Measurements from ENCODE around the gene PCSK7. TPM values are rescaled to one million over a fixed set of nuclear protein-coding genes. Genes with fewer than 3 reads are reported as not detected.
"Not testable (repeated sequence)": the region's sequence is repeated elsewhere in the genome, so short reads cannot be mapped to it uniquely, and the experiment has no call there.

PCSK7 gene
- total RNA-seq, 1 experiment from 2014 or later, result 12.6 TPM

- Histone ChIP-seq H3K9me3 (replicated peaks) (no peaks in the 10 kb centered on the region), H3K4me1 (no peaks in the 10 kb centered on the region), H3K4me3 (no peak overlapping the region), H3K27ac (no peak overlapping the region), H3K36me3 (no peaks in the 10 kb centered on the region), H3K27me3 (no peaks in the 10 kb centered on the region)
- no peak for DNase-seq
These were observed 42.5 kb downstream of the PCSK7 start for GRCh38 chr11:117189191-117189940.

GRCh38 chr11:117188620-117189081, 43.2 kb downstream of the PCSK7 start:
- H3K4me3 ChIP-seq, result no peak overlapping the region
- H3K36me3 ChIP-seq, result no peaks in the 10 kb centered on the region
- no peak for DNase-seq
- H3K4me1 ChIP-seq, result no peaks in the 10 kb centered on the region
- H3K9me3 ChIP-seq (replicated peaks), result no peaks in the 10 kb centered on the region
- no peaks in the 10 kb centered on the region for H3K27me3 ChIP-seq
- no peak overlapping the region for H3K27ac ChIP-seq

GRCh38 chr11:117187799-117188481, 43.9 kb downstream of the PCSK7 start:
- Histone ChIP-seq H3K36me3 (no peaks in the 10 kb centered on the region), H3K27ac (no peak overlapping the region), H3K4me3 (no peak overlapping the region), H3K9me3 (replicated peaks) (no peaks in the 10 kb centered on the region), H3K27me3 (no peaks in the 10 kb centered on the region), H3K4me1 (no peaks in the 10 kb centered on the region)
- DNase-seq, result no peak

- H3K27ac ChIP-seq, result no peak overlapping the region
- H3K9me3 ChIP-seq (replicated peaks), result no peaks in the 10 kb centered on the region
- no peaks in the 10 kb centered on the region for H3K27me3 ChIP-seq
- no peaks in the 10 kb centered on the region for H3K36me3 ChIP-seq
- DNase-seq, result no peak
- H3K4me3 ChIP-seq, result no peak overlapping the region
- H3K4me1 ChIP-seq, result no peaks in the 10 kb centered on the region
These were observed 44.5 kb downstream of the PCSK7 start for GRCh38 chr11:117187428-117187798.

- H3K4me1 ChIP-seq, result no peaks in the 10 kb centered on the region
- DNase-seq, result no peak
- no peaks in the 10 kb centered on the region for H3K36me3 ChIP-seq
- H3K27ac ChIP-seq, result no peak overlapping the region
- no peaks in the 10 kb centered on the region for H3K9me3 ChIP-seq (replicated peaks)
- no peak overlapping the region for H3K4me3 ChIP-seq
- H3K27me3 ChIP-seq, result no peaks in the 10 kb centered on the region
These were observed 44.9 kb downstream of the PCSK7 start for GRCh38 chr11:117187007-117187406.

GRCh38 chr11:117186431-117186761, 45.5 kb downstream of the PCSK7 start:
- DNase-seq, result no peak
- Histone ChIP-seq H3K36me3 (no peaks in the 10 kb centered on the region), H3K27me3 (no peaks in the 10 kb centered on the region)

GRCh38 chr11:117185736-117186430, 46.0 kb downstream of the PCSK7 start:
- Histone ChIP-seq H3K4me1 (peaks cover 2% of the 10 kb centered on the region; the same call in 1 of the 2 replicates), H3K36me3 (no peaks in the 10 kb centered on the region), H3K27ac (no peak overlapping the region)

More at GRCh38 chr11:117186431-117186761, 45.5 kb downstream of the PCSK7 start:
- H3K27ac ChIP-seq, result no peak overlapping the region
- no peaks in the 10 kb centered on the region for H3K9me3 ChIP-seq (replicated peaks)
- no peak overlapping the region for H3K4me3 ChIP-seq
- no peaks in the 10 kb centered on the region for H3K4me1 ChIP-seq

GRCh38 chr11:117183724-117184349, 48.0 kb downstream of the PCSK7 start:
- H3K36me3 ChIP-seq, result no peaks in the 10 kb centered on the region
- no peaks in the 10 kb centered on the region for H3K9me3 ChIP-seq (replicated peaks)
- DNase-seq, result no peak
- H3K4me1 ChIP-seq, result peaks cover 6% of the 10 kb centered on the region
- no peak overlapping the region for H3K27ac ChIP-seq
- H3K4me3 ChIP-seq, result no peak overlapping the region
- H3K27me3 ChIP-seq, result no peaks in the 10 kb centered on the region

More at GRCh38 chr11:117185736-117186430, 46.0 kb downstream of the PCSK7 start:
- H3K27me3 ChIP-seq, result no peaks in the 10 kb centered on the region
- H3K9me3 ChIP-seq (replicated peaks), result no peaks in the 10 kb centered on the region
- DNase-seq, result no peak
- H3K4me3 ChIP-seq, result no peak overlapping the region

GRCh38 chr11:117183178-117183577, 48.7 kb downstream of the PCSK7 start:
- H3K27me3 ChIP-seq; H3K9me3 ChIP-seq (replicated peaks); H3K27ac ChIP-seq; DNase-seq; H3K4me1 ChIP-seq; H3K36me3 ChIP-seq; H3K4me3 ChIP-seq: not testable (repeated sequence)

- Histone ChIP-seq H3K9me3 (replicated peaks) (no peaks in the 10 kb centered on the region), H3K4me1 (peaks cover 9% of the 10 kb centered on the region), H3K27ac (no peak overlapping the region), H3K4me3 (no peak overlapping the region), H3K27me3 (no peaks in the 10 kb centered on the region), H3K36me3 (no peaks in the 10 kb centered on the region)
- no peak for DNase-seq
These were observed 49.3 kb downstream of the PCSK7 start for GRCh38 chr11:117182551-117182935.

GRCh38 chr11:117181586-117182550, 50.0 kb downstream of the PCSK7 start:
- no peaks in the 10 kb centered on the region for H3K27me3 ChIP-seq
- no peaks in the 10 kb centered on the region for H3K36me3 ChIP-seq
- H3K27ac ChIP-seq, result no peak overlapping the region
- DNase-seq, result no peak
- H3K9me3 ChIP-seq (replicated peaks), result no peaks in the 10 kb centered on the region
- peaks cover 10% of the 10 kb centered on the region for H3K4me1 ChIP-seq
- no peak overlapping the region for H3K4me3 ChIP-seq

- peaks cover 10% of the 10 kb centered on the region for H3K4me1 ChIP-seq
- H3K36me3 ChIP-seq, result no peaks in the 10 kb centered on the region
- no peak overlapping the region; the same call in 1 of the 2 replicates for H3K4me3 ChIP-seq
- H3K27me3 ChIP-seq, result no peaks in the 10 kb centered on the region
- DNase-seq, result no peak
- H3K27ac ChIP-seq, result peak overlapping the region; percentile 88
- no peaks in the 10 kb centered on the region for H3K9me3 ChIP-seq (replicated peaks)
These were observed 51.0 kb downstream of the PCSK7 start for GRCh38 chr11:117180661-117181585.

- H3K4me1 ChIP-seq, result peaks cover 10% of the 10 kb centered on the region
- peak overlapping the region; percentile 88 for H3K27ac ChIP-seq
- peak; percentile 56 to 76 for DNase-seq
- H3K27me3 ChIP-seq, result no peaks in the 10 kb centered on the region
- peak overlapping the region; percentile 82 for H3K4me3 ChIP-seq
- H3K9me3 ChIP-seq (replicated peaks), result no peaks in the 10 kb centered on the region
- no peaks in the 10 kb centered on the region for H3K36me3 ChIP-seq
These were observed 51.9 kb downstream of the PCSK7 start for GRCh38 chr11:117180020-117180419.
